Thoracic aorta (tissue), 2 donors: ENCODE measurements around the gene MED13. TPM values are rescaled to one million over a fixed set of nuclear protein-coding genes. Genes with fewer than 3 reads are reported as not detected.
"Not testable (repeated sequence)": the region's sequence is repeated elsewhere in the genome, so short reads cannot be mapped to it uniquely, and the experiment has no call there.

Experiments used
- ATAC-seq: fragments of 150-250 bp; one replicate; pipeline ENCODE4 v1.8.0; 2017; ENCODE audit warnings: low read depth; ENCODE audit not compliant: insufficient number of reproducible peaks, low FRiP score
- DNase-seq: peaks from one replicate; pipeline ENCODE4 v3.0.0-alpha.2; 2020; ENCODE audit warnings: low spot score
- H3K27ac ChIP-seq, 2 donors: fragments of 200-600 bp; sonication (generic); 1 replicate in 1 of 2; 2 replicates in 1 of 2; pipeline ENCODE4 v1.5.1; 2016; ENCODE audit warnings: mild to moderate bottlenecking in 2 of 2, moderate library complexity in 2 of 2
- H3K27me3 ChIP-seq: fragments of 200-600 bp; sonication (generic); replicated peaks from 2 replicates; pipeline ENCODE4 v1.6.0; 2016; ENCODE audit warnings: mild to moderate bottlenecking; ENCODE audit not compliant: insufficient read depth
- H3K36me3 ChIP-seq: fragments of 200-600 bp; sonication (generic); one replicate; pipeline ENCODE4 v1.5.1; 2016
- H3K4me1 ChIP-seq, 2 donors: fragments of 200-600 bp; sonication (generic); 1 replicate in 1 of 2; 2 replicates in 1 of 2; pipeline versions ENCODE4 v1.5.1 to v1.6.0; 2016; ENCODE audit warnings: low read depth in 2 of 2, mild to moderate bottlenecking in 1 of 2; ENCODE audit not compliant: control insufficient read depth in 1 of 2
- H3K4me3 ChIP-seq: fragments of 200-600 bp; sonication (generic); 2 replicates; pipeline ENCODE4 v1.5.1; 2016; ENCODE audit warnings: mild to moderate bottlenecking
- H3K9me3 ChIP-seq: fragments of 200-600 bp; sonication (generic); 2 replicates; pipeline ENCODE4 v1.5.1; 2016
- total RNA-seq, 2 donors: library from RNA; depleted of rRNA; stranded (reverse); fragments of >200 nt; gene quantifications; one replicate each; pipeline versions ENCODE4 v1.1.0 to v1.2.3, GENCODE V29; 2016
- TF ChIP-seq, protein P1 (sequence below): fragments of 200-600 bp; sonication (generic); IDR thresholded peaks from one replicate; pipeline ENCODE4 v1.5.1; 2019; ENCODE audit warnings: antibody characterized with exemption

Gene MED13
- total RNA-seq, 2 donors from 2014 or later: 87.6 to 92.2 TPM

DNA sequence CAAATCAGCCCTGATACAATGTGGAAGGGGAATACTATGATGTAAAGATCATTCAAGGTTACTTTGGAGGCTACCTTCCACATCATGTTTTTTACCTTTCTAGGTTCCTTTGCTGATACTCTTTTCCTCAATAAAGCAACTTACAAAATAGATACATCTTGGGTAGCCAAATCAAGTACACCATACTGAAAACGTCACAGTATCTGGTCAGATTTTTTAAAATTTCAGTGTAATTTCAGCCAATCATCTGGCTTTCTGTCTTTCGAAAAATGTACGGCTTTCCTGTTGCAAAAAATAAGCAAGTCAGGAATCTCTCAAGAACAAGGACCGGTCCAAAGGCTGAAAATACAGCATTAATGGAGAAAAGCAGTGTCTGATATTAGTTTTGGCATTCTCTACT, 15.6 kb upstream of the MED13 start:
- Histone ChIP-seq H3K4me1 (no peaks in the 10 kb centered on the region), H3K9me3 (no peaks in the 10 kb centered on the region), H3K36me3 (no peaks in the 10 kb centered on the region), H3K4me3 (no peak overlapping the region), H3K27me3 (no peaks in the 10 kb centered on the region), H3K27ac (no peak overlapping the region)
- DNase-seq (no peak), ATAC-seq (no peak)
- TF ChIP-seq, protein P1, sequence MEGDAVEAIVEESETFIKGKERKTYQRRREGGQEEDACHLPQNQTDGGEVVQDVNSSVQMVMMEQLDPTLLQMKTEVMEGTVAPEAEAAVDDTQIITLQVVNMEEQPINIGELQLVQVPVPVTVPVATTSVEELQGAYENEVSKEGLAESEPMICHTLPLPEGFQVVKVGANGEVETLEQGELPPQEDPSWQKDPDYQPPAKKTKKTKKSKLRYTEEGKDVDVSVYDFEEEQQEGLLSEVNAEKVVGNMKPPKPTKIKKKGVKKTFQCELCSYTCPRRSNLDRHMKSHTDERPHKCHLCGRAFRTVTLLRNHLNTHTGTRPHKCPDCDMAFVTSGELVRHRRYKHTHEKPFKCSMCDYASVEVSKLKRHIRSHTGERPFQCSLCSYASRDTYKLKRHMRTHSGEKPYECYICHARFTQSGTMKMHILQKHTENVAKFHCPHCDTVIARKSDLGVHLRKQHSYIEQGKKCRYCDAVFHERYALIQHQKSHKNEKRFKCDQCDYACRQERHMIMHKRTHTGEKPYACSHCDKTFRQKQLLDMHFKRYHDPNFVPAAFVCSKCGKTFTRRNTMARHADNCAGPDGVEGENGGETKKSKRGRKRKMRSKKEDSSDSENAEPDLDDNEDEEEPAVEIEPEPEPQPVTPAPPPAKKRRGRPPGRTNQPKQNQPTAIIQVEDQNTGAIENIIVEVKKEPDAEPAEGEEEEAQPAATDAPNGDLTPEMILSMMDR: no peak

DNA sequence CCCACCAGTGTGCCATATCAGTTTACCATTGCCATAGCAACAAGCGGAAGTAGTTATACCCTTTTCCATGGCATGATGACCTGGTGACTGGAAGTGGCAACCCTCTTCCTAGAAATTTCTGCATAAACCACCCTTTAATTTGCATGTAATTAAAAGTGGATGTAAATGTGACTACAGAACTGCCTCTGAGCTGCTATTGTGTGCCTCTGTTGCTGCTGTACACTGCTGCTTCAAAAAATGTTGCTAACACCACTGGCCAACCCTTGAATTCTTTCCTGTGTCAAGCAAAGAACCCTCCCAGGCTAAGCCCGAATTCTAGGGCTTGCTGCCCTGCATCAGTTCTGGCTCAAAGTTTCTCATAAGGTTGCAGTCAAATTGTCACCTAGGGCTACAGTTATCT, 12.9 kb upstream of the MED13 start:
- no peaks in the 10 kb centered on the region for H3K27me3 ChIP-seq
- no peak for DNase-seq
- ATAC-seq: no peak

DNA sequence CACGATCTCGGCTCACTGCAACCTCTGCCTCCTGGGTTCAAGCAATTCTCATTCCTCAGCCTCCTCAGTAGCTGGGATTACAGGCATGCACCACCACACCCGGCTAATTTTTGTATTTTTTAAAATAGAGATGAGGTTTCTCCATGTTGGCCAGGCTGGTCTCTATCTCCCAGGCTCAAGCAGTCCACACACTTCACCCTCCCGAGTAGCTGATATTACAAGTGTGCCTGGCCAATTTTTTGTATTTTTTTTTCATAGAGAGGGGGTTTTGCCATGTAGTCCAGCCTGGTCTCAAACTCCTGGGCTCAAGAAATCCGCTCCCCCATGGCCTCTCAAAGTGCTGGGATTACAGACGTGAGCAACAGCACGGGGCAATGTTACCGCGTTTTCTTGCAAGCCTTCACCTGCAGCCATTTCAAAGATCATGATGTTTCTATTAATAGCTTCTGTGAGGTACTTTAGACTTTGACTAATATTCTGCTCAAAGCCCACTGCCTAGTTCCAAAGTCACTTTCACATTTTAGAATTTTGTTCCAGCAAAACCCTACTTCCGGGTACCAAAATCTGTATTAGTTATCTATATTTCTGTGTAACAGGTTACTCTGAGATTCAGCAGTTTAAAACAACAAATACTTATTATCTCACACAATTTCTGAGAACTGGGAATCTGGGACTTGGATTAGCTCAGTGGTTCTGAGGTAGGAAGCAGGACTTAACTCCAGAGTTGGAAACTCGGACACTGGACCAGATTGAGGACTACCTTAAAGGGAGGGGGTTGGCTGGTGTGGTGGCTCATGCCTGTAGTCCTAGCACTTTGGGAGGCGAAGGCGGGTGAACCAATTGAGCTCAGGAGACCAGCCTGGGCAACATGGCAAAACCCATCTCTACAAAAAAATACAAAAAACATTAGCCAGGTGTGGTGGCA, 12.0 kb upstream of the MED13 start:
- ATAC-seq: no peak
- no peaks in the 10 kb centered on the region for H3K27me3 ChIP-seq
- DNase-seq: no peak
- TF ChIP-seq, protein P1: no peak
- H3K36me3 ChIP-seq: no peaks in the 10 kb centered on the region
- no peaks in the 10 kb centered on the region for H3K4me1 ChIP-seq
- H3K4me3 ChIP-seq: no peak overlapping the region
- H3K27ac ChIP-seq: no peak overlapping the region
- H3K9me3 ChIP-seq: no peaks in the 10 kb centered on the region

More for the DNA sequence above, 12.9 kb upstream of the MED13 start:
- Histone ChIP-seq H3K36me3 (no peaks in the 10 kb centered on the region), H3K27ac (no peak overlapping the region), H3K4me1 (no peaks in the 10 kb centered on the region), H3K9me3 (no peaks in the 10 kb centered on the region), H3K4me3 (no peak overlapping the region)
- TF ChIP-seq, protein P1: no peak

DNA sequence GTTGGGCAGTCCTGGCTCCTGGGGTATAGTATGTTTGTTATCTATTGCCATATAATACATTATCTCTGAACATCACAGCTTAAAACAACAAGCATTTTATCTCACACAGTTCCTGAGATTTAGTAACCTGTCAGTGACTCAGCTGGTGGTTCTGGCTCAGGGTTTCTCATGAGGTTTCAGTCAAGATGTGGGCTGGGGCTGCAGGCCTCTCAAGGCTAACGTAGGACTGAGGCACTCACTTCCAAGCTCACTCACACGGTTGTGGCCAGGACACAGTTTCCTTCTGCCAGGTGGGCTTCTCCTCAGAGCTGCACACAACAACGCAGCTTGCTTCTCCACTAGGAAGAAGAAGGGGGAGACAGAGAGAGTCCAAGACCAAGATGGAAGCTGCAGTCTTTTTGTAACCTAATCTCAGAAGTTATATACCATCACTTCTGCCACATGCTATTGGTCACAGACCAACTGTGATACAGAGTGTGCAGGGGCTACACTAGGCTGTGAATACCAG, 10.3 kb upstream of the MED13 start:
- no peak overlapping the region for H3K27ac ChIP-seq
- H3K27me3 ChIP-seq: no peaks in the 10 kb centered on the region
- TF ChIP-seq, protein P1: no peak
- ATAC-seq (no peak), DNase-seq (no peak)
- no peak overlapping the region for H3K4me3 ChIP-seq
- H3K4me1 ChIP-seq: no peaks in the 10 kb centered on the region
- H3K9me3 ChIP-seq: no peaks in the 10 kb centered on the region
- no peaks in the 10 kb centered on the region for H3K36me3 ChIP-seq

DNA sequence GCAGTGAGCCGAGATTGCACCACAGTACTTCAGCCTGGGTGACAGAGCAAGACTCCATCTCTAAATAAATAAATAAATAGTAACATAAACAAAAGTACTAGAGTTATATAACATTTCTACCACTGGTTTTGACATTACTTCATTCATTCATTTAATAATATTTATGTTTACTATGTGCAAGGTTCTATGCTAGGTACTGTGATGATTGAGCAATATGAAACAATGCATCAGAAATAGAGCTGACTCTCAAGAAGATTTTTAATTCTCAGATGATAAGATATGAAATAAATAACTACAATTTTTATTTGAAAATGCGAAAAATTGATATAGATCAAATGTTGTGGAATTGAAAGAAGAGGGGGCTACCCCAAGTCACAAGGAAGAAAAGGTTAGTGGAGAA, 8.9 kb upstream of the MED13 start:
- Histone ChIP-seq H3K27ac (no peak overlapping the region), H3K36me3 (no peaks in the 10 kb centered on the region), H3K4me3 (no peak overlapping the region), H3K4me1 (no peaks in the 10 kb centered on the region), H3K27me3 (no peaks in the 10 kb centered on the region), H3K9me3 (no peaks in the 10 kb centered on the region)
- TF ChIP-seq, protein P1: no peak
- ATAC-seq (no peak), DNase-seq (no peak)

DNA sequence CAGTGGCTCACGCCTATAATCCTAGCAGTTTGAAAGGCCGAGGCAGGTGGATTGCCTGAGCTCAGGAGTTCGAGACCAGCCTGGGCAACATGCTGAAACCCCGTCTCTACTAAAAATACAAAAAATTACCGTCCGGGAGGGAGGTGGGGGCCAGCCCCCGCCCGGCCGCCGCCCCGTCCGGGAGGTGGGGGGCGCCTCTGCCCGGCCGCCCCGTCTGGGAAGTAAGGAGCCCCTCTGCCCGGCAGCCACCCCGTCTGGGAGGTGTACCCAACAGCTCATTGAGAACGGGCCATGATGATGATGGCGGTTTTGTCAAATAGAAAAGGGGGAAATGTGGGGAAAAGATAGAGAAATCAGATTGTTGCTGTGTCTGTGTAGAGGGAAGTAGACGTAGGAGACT, 7.8 kb upstream of the MED13 start:
- not testable (repeated sequence) for H3K27me3 ChIP-seq, H3K36me3 ChIP-seq, ATAC-seq, H3K4me3 ChIP-seq, H3K27ac ChIP-seq, H3K9me3 ChIP-seq, H3K4me1 ChIP-seq, DNase-seq
